H9 (cell line): ENCODE data around the gene SIX3. TPM values are rescaled to one million over a fixed set of nuclear protein-coding genes. Genes with fewer than 3 reads are reported as not detected.

ENCODE experiments used
- DNase-seq: peaks from one replicate; pipeline ENCODE4 v3.0.0-alpha.2; 2017
- H2AFZ ChIP-seq: one replicate; pipeline ENCODE4 v1.6.1; 2013; ENCODE audit warnings: mild to moderate bottlenecking, low read length, control low read depth, moderate library complexity
- H2AK5ac ChIP-seq: 2 replicates; pipeline ENCODE4 v1.6.1; 2013; ENCODE audit warnings: low read length, control low read depth, mixed read lengths; ENCODE audit not compliant: insufficient read length
- H2BK120ac ChIP-seq: one replicate; pipeline ENCODE4 v1.6.1; 2013; ENCODE audit warnings: low read depth, mild to moderate bottlenecking, low read length, control low read depth, inconsistent platforms; ENCODE audit not compliant: poor library complexity, severe bottlenecking
- H2BK12ac ChIP-seq: 2 replicates; pipeline ENCODE4 v1.6.1; 2013; ENCODE audit warnings: low read length, control low read depth, mixed read lengths, low read depth; ENCODE audit not compliant: insufficient read length
- H2BK15ac ChIP-seq: 2 replicates; pipeline ENCODE4 v1.6.1; 2013; ENCODE audit warnings: low read depth, low read length, control low read depth
- H2BK20ac ChIP-seq: one replicate; pipeline ENCODE4 v1.6.1; 2013; ENCODE audit warnings: low read depth, mild to moderate bottlenecking, low read length, control low read depth, inconsistent platforms; ENCODE audit not compliant: poor library complexity, severe bottlenecking
- H2BK5ac ChIP-seq: 2 replicates; pipeline ENCODE4 v1.6.1; 2013; ENCODE audit warnings: low read length, control low read depth, mixed read lengths; ENCODE audit not compliant: insufficient read length
- H3K14ac ChIP-seq: 2 replicates; pipeline ENCODE4 v1.6.1; 2013; ENCODE audit warnings: low read length, control low read depth; ENCODE audit not compliant: insufficient read depth
- H3K18ac ChIP-seq: 2 replicates; pipeline ENCODE4 v1.6.1; 2013; ENCODE audit warnings: low read depth, mild to moderate bottlenecking, mixed read lengths, low read length, control low read depth; ENCODE audit not compliant: insufficient read length
- H3K23ac ChIP-seq: 2 replicates; pipeline ENCODE4 v1.6.1; 2013; ENCODE audit warnings: low read length, control low read depth, mixed read lengths, low read depth; ENCODE audit not compliant: insufficient read length
- H3K23me2 ChIP-seq: 2 replicates; pipeline ENCODE4 v1.6.1; 2013; ENCODE audit warnings: low read depth, mild to moderate bottlenecking, mixed read lengths, low read length, control low read depth; ENCODE audit not compliant: insufficient read length, poor library complexity, severe bottlenecking
- H3K27ac ChIP-seq: 2 replicates; pipeline ENCODE4 v1.5.1; 2013; ENCODE audit warnings: low read length, control low read depth, mixed read lengths, low read depth; ENCODE audit not compliant: insufficient read length
- H3K27me3 ChIP-seq: 2 replicates; pipeline ENCODE4 v1.6.1; 2013; ENCODE audit warnings: low read length, control low read depth, inconsistent platforms; ENCODE audit not compliant: insufficient read depth
- H3K4ac ChIP-seq: 2 replicates; pipeline ENCODE4 v1.6.1; 2013; ENCODE audit warnings: low read depth, mild to moderate bottlenecking, control low read depth, inconsistent platforms, low read length, moderate library complexity
- H3K4me1 ChIP-seq: 2 replicates; pipeline ENCODE4 v1.6.1; 2013; ENCODE audit warnings: low read length, control low read depth, inconsistent platforms; ENCODE audit not compliant: insufficient read depth
- H3K4me2 ChIP-seq: 2 replicates; pipeline ENCODE4 v1.6.1; 2013; ENCODE audit warnings: low read length, control low read depth, mixed read lengths; ENCODE audit not compliant: insufficient read length, insufficient read depth
- H3K56ac ChIP-seq: 2 replicates; pipeline ENCODE4 v1.6.1; 2013; ENCODE audit warnings: low read depth, mild to moderate bottlenecking, mixed read lengths, low read length, control low read depth; ENCODE audit not compliant: insufficient read length
- H3K79me1 ChIP-seq: 2 replicates; pipeline ENCODE4 v1.6.1; 2013; ENCODE audit warnings: low read depth, mild to moderate bottlenecking, moderate library complexity, low read length, control low read depth, inconsistent platforms; ENCODE audit not compliant: insufficient read depth, poor library complexity, severe bottlenecking
- H3K79me2 ChIP-seq: 2 replicates; pipeline ENCODE4 v1.6.1; 2013; ENCODE audit warnings: low read length, control low read depth, inconsistent platforms; ENCODE audit not compliant: insufficient read depth
- H3K9ac ChIP-seq: 2 replicates; pipeline ENCODE4 v1.6.1; 2013; ENCODE audit warnings: low read length, control low read depth, mixed read lengths; ENCODE audit not compliant: insufficient read length; ENCODE audit errors: extremely low read depth
- H3K9me3 ChIP-seq: one replicate; pipeline ENCODE4 v1.6.1; 2013; ENCODE audit warnings: low read depth, low read length, inconsistent platforms; ENCODE audit not compliant: control insufficient read depth
- H3T11ph ChIP-seq: one replicate; pipeline ENCODE4 v1.6.1; 2013; ENCODE audit warnings: mild to moderate bottlenecking, low read length, control low read depth, inconsistent platforms
- H4K20me1 ChIP-seq: one replicate; pipeline ENCODE4 v1.6.1; 2013; ENCODE audit not compliant: control insufficient read depth, insufficient read length, insufficient read depth
- H4K5ac ChIP-seq: 2 replicates; pipeline ENCODE4 v1.6.1; 2013; ENCODE audit warnings: low read depth, mild to moderate bottlenecking, mixed read lengths, low read length, control low read depth; ENCODE audit not compliant: insufficient read length
- H4K8ac ChIP-seq: replicated peaks from 2 replicates; pipeline ENCODE4 v1.6.1; 2013; ENCODE audit warnings: low read length, control low read depth, mixed read lengths, low read depth; ENCODE audit not compliant: insufficient read length
- H4K91ac ChIP-seq: 2 replicates; pipeline ENCODE4 v1.6.1; 2013; ENCODE audit warnings: low read depth, mild to moderate bottlenecking, moderate library complexity, mixed read lengths, low read length, control low read depth; ENCODE audit not compliant: insufficient read length
- H3K27ac Mint-ChIP-seq, 3 experiments: 2 replicates in 2 of 3; 3 replicates in 1 of 3; pipeline ENCODE4 v1.8.0; 2020 to 2021; ENCODE audit warnings: mixed read lengths in 3 of 3, mild to moderate bottlenecking in 1 of 3, moderate library complexity in 1 of 3
- H3K27me3 Mint-ChIP-seq: 2 replicates; pipeline ENCODE4 v1.8.0; 2021; ENCODE audit warnings: low read depth, mild to moderate bottlenecking, moderate library complexity, mixed read lengths
- H3K36me3 Mint-ChIP-seq, 3 experiments: 2 replicates in 2 of 3; 3 replicates in 1 of 3; pipeline ENCODE4 v1.8.0; 2020 to 2021; ENCODE audit warnings: low read depth in 3 of 3, mixed read lengths in 3 of 3; ENCODE audit not compliant: insufficient read depth in 1 of 3
- H3K4me1 Mint-ChIP-seq, 2 experiments: 2 replicates each; pipeline ENCODE4 v1.8.0; 2020; ENCODE audit warnings: mixed read lengths in 2 of 2
- H3K4me3 Mint-ChIP-seq, 2 experiments: 2 replicates in 1 of 2; 3 replicates in 1 of 2; pipeline ENCODE4 v1.8.0; 2020 to 2021; ENCODE audit warnings: mild to moderate bottlenecking in 2 of 2, mixed read lengths in 2 of 2, moderate library complexity in 1 of 2
- H3K9me3 Mint-ChIP-seq, 2 experiments: 2 replicates in 1 of 2; 3 replicates in 1 of 2; pipeline ENCODE4 v1.8.0; 2020; ENCODE audit warnings: mild to moderate bottlenecking in 2 of 2, mixed read lengths in 2 of 2, moderate library complexity in 1 of 2
- CTCF ChIP-seq: fragments of 200-600 bp; sonication (generic); conservative IDR thresholded peaks from 3 replicates; pipeline ENCODE4 v1.8.0; 2021; ENCODE audit warnings: antibody characterized with exemption, mild to moderate bottlenecking
- WGBS: extraction: QIAGEN DNeasy Blood & Tissue Kit; methylation state at CpG from one replicate; pipeline ENCODE4 v1.1.7; 2013; ENCODE audit warnings: missing lambda C conversion rate, low lambda C conversion rate, mixed read lengths; ENCODE audit not compliant: insufficient read length; ENCODE audit errors: extremely low coverage; 5-methylcytosine and 5-hydroxymethylcytosine counted together
- total RNA-seq: library from RNA; stranded (reverse); gene quantifications from 2 replicates; pipeline ENCODE4 v1.2.1, GENCODE V29; 2021

SIX3 gene
- total RNA-seq, 1 experiment from 2014 or later, result 0.55 TPM

GRCh38 chr2:44931198-44931780 lies 10.2 kb upstream of the SIX3 start:
- H3K4me3 Mint-ChIP-seq, result peak overlapping the region in 1 of 2 experiments; percentile 81; a peak in 2 of 5 replicates

More at GRCh38 chr2:44931198-44931780, 10.2 kb upstream of the SIX3 start:
- H3K27ac Mint-ChIP-seq, result no peak overlapping the region
- H2AFZ ChIP-seq, result no peak overlapping the region
- H3K9me3 ChIP-seq, result no peaks in the 10 kb centered on the region
- no peak overlapping the region for H3K18ac ChIP-seq
- no peak overlapping the region for H4K8ac ChIP-seq
- H3K27me3 Mint-ChIP-seq, result peaks cover 97% of the 10 kb centered on the region
- no peak overlapping the region for H2BK120ac ChIP-seq
- H3K36me3 Mint-ChIP-seq, result no peaks in the 10 kb centered on the region; a peak in 1 of 7 replicates
- no peak overlapping the region for H2AK5ac ChIP-seq
- H3K9me3 Mint-ChIP-seq, result peaks cover 0 to 3% of the 10 kb centered on the region in 2 experiments; a peak in 2 of 5 replicates
- H2BK20ac ChIP-seq, result no peak overlapping the region
- peaks cover 5% of the 10 kb centered on the region for H3K4me1 ChIP-seq
- H3K23ac ChIP-seq, result no peak overlapping the region
- H3K4ac ChIP-seq, result no peak overlapping the region
- no peak overlapping the region for H2BK12ac ChIP-seq
- WGBS, result no CpG with 5 or more reads among the region's 10 CpGs
- H3K56ac ChIP-seq, result no peak overlapping the region
- H3K79me1 ChIP-seq, result no peaks in the 10 kb centered on the region
- no peak overlapping the region for H2BK5ac ChIP-seq
- H3T11ph ChIP-seq, result no peak overlapping the region
- H4K91ac ChIP-seq, result no peak overlapping the region
- H3K4me2 ChIP-seq, result no peak overlapping the region
- no peak overlapping the region for H3K27ac ChIP-seq
- DNase-seq, result peak; percentile 32
- H4K20me1 ChIP-seq, result no peaks in the 10 kb centered on the region
- peaks cover 39% of the 10 kb centered on the region for H3K23me2 ChIP-seq
- peaks cover 80% of the 10 kb centered on the region for H3K27me3 ChIP-seq
- H3K4me1 Mint-ChIP-seq, result peaks cover 56 to 68% of the 10 kb centered on the region in 2 experiments
- H3K9ac ChIP-seq, result no peak overlapping the region
- no peak overlapping the region for H4K5ac ChIP-seq
- no peak overlapping the region for H3K14ac ChIP-seq
- H2BK15ac ChIP-seq, result no peak overlapping the region
- no peaks in the 10 kb centered on the region for H3K79me2 ChIP-seq
- no peak for TF ChIP-seq CTCF
